Activated CD4-positive, alpha-beta T cell treated with anti-CD3 and anti-CD28 coated beads, Interleukin-2, amount 50 U/mL, for 48 hours (primary cell): ENCODE results near the gene RPL11.

Experiments
- DNase-seq, 2 experiments: peaks; one replicate each; pipeline ENCODE4 v3.0.0-alpha.2; 2020

Gene RPL11

DNA sequence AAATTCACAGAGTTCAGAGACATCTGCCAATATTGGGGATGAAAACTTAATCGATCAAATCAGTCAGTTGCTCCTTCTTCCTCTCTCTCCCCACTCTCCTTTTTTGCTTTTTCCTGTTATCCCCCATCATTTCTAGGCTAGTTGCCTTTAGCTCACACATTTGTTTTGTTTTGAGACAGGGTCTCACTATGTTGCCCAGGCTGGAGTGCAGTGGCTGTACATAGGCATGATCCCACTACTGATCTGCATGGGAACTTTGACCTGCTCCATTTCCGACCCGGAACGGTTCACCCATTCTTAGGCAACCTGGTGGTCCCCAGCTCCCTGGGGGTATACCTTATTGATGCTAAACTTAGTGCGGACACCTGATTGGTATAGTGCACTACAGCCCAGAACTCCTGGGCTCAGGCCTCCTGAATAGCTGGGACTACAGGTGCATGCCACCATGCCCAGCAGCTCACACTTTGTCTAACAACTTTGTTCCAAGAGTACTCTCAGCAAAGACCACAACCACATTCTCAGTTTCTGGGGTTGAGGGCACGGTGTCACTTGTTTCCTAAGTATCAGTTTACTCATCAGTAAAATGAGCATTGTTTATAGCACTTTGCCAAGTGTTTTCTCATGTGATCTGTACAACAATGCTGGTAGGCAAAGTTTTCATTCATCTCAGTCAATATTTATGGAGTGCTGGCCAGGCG is 45.0 kb downstream of the RPL11 start:
- peak; percentile 29 to 39 for DNase-seq

DNA sequence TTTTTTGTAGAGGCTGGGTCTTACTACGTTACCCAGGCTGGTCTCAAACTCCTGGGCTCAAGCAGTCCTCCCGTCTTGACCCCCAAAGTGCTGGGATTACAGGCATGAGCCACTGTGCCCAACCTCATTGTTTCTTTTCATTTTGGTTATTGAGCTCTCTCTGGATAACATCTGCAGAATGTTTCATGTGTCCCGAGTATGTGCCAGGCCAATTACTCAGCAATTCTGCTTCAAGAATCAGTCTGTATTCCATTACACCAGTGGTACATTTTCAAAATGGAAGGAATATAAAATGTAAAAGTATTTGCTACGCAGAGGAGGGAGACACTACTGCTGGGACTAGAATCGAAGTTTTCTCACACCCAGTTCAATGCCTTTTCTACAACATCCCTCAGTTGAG is 50.0 kb downstream of the RPL11 start:
- no peak for DNase-seq

DNA sequence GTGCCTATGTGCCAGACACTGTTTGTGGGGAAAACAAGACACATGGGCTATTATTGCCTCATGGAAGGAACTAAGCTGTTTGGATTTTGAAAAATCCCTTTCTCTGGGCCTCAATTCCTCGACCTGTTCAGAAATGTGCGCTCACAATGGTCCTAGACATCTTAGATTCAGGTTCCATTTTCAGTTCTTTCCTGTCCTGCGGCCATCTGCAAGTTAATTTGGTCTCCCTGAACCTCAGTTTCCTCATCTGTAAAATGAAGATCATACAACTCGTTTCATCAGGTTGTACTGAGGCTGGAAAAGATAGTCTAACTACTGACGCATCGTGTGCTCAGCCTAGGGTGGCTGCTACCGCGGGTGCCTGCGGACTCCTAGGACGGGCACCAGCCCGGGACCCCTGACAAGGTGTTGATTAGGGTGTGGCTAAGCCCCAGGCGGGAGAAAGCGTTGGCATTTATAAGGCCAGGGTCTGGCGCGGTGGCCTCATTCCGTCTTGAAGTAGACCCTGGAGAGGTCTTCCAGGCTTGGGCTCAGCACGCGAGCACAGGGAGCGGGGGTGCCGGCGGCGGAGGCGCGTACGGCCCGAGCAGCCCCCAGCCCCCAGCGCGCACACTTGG is 51.2 kb downstream of the RPL11 start:
- peak; percentile 42 to 45 for DNase-seq

DNA sequence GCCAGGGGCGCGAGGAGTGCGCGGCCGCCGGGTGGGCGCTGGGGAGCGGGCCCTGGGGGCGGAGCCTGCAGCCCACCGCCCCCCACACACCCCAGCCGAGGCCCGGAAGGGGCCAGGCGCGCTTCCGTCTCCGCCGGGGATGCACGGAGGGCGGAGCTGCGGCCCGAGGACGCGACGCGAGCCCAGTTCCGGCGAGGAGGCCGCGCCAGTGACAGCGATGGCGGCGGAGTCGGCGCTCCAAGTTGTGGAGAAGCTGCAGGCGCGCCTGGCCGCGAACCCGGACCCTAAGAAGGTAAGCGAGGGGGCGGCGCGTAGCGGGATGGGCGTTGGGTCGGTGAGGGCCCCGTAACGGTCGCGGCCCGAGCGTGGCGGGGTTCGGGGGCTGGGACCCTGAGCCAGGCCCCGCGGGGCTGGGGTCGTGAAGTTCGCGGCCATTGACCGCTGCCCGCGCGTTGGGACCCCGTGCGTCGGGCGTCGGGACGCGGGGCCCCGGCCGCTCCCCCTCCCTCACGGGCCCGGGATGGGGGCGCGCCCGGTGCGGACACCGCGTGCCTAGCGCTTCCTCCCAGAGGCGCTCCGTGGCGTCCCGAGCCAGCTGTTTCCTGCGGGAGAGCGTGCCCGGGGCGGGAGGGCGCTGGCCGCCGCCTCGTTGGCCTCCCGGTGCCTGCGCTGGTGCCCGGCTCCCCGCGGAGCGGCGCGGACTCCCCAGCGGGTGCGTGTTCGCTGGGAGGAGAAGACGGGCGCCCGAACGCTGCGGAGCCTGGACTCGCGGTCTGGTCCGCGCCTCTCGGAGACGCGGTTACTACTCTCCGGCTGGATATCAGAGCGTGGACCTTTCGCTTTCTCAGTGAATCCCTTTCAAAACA is 51.9 kb downstream of the RPL11 start, which contains the start of gene ELOA:
TSS of gene ELOA (plus strand) at position 185 of the 866 bp plus-strand sequence. CDS start at position 218, 33 bp downstream.
- peak; percentile 76 to 79 for DNase-seq

DNA sequence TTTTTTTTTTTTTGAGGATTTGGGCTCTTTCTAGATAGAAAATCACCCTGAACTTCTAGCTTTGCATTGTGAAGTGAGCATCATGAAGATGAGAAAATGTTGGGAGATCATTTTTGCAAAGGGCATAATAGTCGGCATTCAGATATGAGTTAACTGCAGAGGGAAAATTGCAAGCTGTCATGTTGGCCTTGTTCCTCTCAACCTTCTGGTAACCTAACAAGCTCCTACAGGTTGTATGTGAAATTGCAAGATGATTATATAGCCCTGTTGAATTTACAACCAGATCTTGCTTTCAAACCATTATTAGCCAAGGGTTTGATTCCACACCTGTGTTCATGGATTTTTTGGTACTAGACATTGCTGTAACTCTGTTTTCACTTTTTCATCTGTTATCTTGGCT is 53.9 kb downstream of the RPL11 start:
- DNase-seq, result no peak
